OCI-LY7 (cell line): ENCODE data around the gene ACSL3. TPM values are rescaled to one million over a fixed set of nuclear protein-coding genes. Genes with fewer than 3 reads are reported as not detected.
A peak's percentile ranks its signal among the peaks of the same experiment; 100 is the strongest.

Source experiments
- BruUV-seq: library from RNA; stranded (reverse); fragments of 400-500 nt; replicated peaks from 2 replicates; lab custom pipeline; 2021; lab: Mats Ljungman, UMichigan
- CTCF ChIA-PET: fragments of 300-600 bp; sonication (Branson Sonifier 250); formaldehyde crosslinking; loops from one replicate; lab custom pipeline; 2022; ENCODE audit warnings: antibody characterized with exemption; ENCODE audit not compliant: unreplicated experiment; lab: Charles Lee
- POLR2A ChIA-PET: fragments of 300-600 bp; sonication (Branson Sonifier 250); formaldehyde crosslinking; loops from one replicate; lab custom pipeline; 2022; ENCODE audit warnings: antibody characterized with exemption; lab: Charles Lee
- DNase-seq: peaks from one replicate; pipeline ENCODE4 v3.0.0-alpha.2; 2015; ENCODE audit warnings: low spot score
- H2AFZ ChIP-seq: fragments of 200-600 bp; sonication (generic), shearing (Covaris generic); 2 replicates; pipeline ENCODE4 v1.6.1; 2014; ENCODE audit warnings: mild to moderate bottlenecking, antibody characterized with exemption, low read length, moderate library complexity
- H3K27ac ChIP-seq: fragments of 200-600 bp; sonication (generic); 2 replicates; pipeline ENCODE4 v1.5.1; 2014; ENCODE audit warnings: mixed run types, low read depth, mild to moderate bottlenecking, moderate library complexity, low read length, inconsistent platforms; ENCODE audit not compliant: poor library complexity, severe bottlenecking
- H3K36me3 ChIP-seq: fragments of 200-600 bp; sonication (generic); 2 replicates; pipeline ENCODE4 v1.6.1; 2014; ENCODE audit warnings: mild to moderate bottlenecking, antibody characterized with exemption, low read length, moderate library complexity, mixed read lengths; ENCODE audit not compliant: insufficient read depth
- H3K4me1 ChIP-seq: fragments of 200-600 bp; sonication (generic); 2 replicates; pipeline ENCODE4 v1.5.1; 2014; ENCODE audit warnings: mild to moderate bottlenecking, low read length; ENCODE audit not compliant: insufficient read depth, poor library complexity, severe bottlenecking
- H3K4me2 ChIP-seq: fragments of 200-600 bp; sonication (generic); 2 replicates; pipeline ENCODE4 v1.6.1; 2014; ENCODE audit warnings: mild to moderate bottlenecking, low read length
- H3K4me3 ChIP-seq: fragments of 200-600 bp; sonication (generic); 2 replicates; pipeline ENCODE4 v1.5.1; 2014; ENCODE audit warnings: mild to moderate bottlenecking, low read depth, low read length; ENCODE audit not compliant: poor library complexity, severe bottlenecking
- H3K79me2 ChIP-seq: fragments of 200-600 bp; sonication (generic); 2 replicates; pipeline ENCODE4 v1.6.1; 2016; ENCODE audit warnings: low read depth, mild to moderate bottlenecking, low read length, moderate library complexity, mixed read lengths; ENCODE audit not compliant: insufficient read depth
- H3K9me2 ChIP-seq: fragments of 200-600 bp; sonication (generic); 2 replicates; pipeline ENCODE4 v1.6.1; 2016; ENCODE audit warnings: mild to moderate bottlenecking, low read length, mixed read lengths; ENCODE audit not compliant: insufficient read depth
- H3K9me3 ChIP-seq: fragments of 200-600 bp; sonication (generic); 2 replicates; pipeline ENCODE4 v1.6.1; 2014; ENCODE audit warnings: mild to moderate bottlenecking, mixed run types, low read length, mixed read lengths
- H4K20me1 ChIP-seq: fragments of 200-600 bp; sonication (generic); 2 replicates; pipeline ENCODE4 v1.6.1; 2014; ENCODE audit warnings: mild to moderate bottlenecking, antibody characterized with exemption, low read length, moderate library complexity, mixed read lengths; ENCODE audit not compliant: insufficient read depth
- EZH2phosphoT487 ChIP-seq: fragments of 200-600 bp; sonication (generic); IDR thresholded peaks from 2 replicates; pipeline ENCODE4 v1.6.1; 2018; ENCODE audit warnings: low read depth, borderline replicate concordance, mild to moderate bottlenecking, mixed run types, antibody characterized with exemption, low read length, moderate library complexity, mixed read lengths
- intact Hi-C: fragments of 100-400 bp; cut with micrococcal nuclease; formaldehyde crosslinking; loops from one replicate; pipeline ENCODE4 v1.10.0; 2022; ENCODE audit not compliant: unreplicated experiment
- total RNA-seq, 2 experiments: library from RNA; depleted of rRNA in 1 of 2; stranded (reverse); fragments of >200 nt in 1 of 2; shearing (Covaris generic) in 1 of 2; gene quantifications; 2 replicates each; pipeline ENCODE4 v1.2.3, GENCODE V29; 2014 to 2022
- TF ChIP-seq, protein P1 (sequence below): fragments of 200-600 bp; sonication (generic); conservative IDR thresholded peaks from 2 replicates; pipeline ENCODE4 v1.5.1; 2014; ENCODE audit warnings: mild to moderate bottlenecking, antibody characterized with exemption, low read length, moderate library complexity, mixed read lengths

Gene ACSL3
- total RNA-seq, 2 experiments from 2014 or later: 62.6 to 83.2 TPM

GRCh38 chr2:222893716-222894115, 32.9 kb downstream of the ACSL3 start:
- peaks cover 35% of the 10 kb centered on the region; the same call in 1 of the 2 replicates for H3K79me2 ChIP-seq
- no peak for DNase-seq
- TF ChIP-seq, protein P1, sequence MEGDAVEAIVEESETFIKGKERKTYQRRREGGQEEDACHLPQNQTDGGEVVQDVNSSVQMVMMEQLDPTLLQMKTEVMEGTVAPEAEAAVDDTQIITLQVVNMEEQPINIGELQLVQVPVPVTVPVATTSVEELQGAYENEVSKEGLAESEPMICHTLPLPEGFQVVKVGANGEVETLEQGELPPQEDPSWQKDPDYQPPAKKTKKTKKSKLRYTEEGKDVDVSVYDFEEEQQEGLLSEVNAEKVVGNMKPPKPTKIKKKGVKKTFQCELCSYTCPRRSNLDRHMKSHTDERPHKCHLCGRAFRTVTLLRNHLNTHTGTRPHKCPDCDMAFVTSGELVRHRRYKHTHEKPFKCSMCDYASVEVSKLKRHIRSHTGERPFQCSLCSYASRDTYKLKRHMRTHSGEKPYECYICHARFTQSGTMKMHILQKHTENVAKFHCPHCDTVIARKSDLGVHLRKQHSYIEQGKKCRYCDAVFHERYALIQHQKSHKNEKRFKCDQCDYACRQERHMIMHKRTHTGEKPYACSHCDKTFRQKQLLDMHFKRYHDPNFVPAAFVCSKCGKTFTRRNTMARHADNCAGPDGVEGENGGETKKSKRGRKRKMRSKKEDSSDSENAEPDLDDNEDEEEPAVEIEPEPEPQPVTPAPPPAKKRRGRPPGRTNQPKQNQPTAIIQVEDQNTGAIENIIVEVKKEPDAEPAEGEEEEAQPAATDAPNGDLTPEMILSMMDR: no peak
- TF ChIP-seq EZH2phosphoT487: no peak
- H3K4me1 ChIP-seq: peaks cover 11% of the 10 kb centered on the region
- no peak overlapping the region for H3K4me3 ChIP-seq
- peaks cover 18% of the 10 kb centered on the region; the same call in 1 of the 2 replicates for H4K20me1 ChIP-seq
- no peaks in the 10 kb centered on the region for H3K9me3 ChIP-seq
- H3K9me2 ChIP-seq: no peaks in the 10 kb centered on the region
- H3K4me2 ChIP-seq: no peak overlapping the region
- H2AFZ ChIP-seq: no peak overlapping the region
- ChIA-PET CTCF (no interaction called here), POLR2A (interaction anchor here (0.6 to 2.2 kb wide), 4 partner anchors 12 to 190 kb away, joined by 3 to 7 read pairs (median 4); no protein-coding TSS in a partner anchor)
- BruUV-seq: no TSS peak
- intact Hi-C loops: no loop called here
- no peak overlapping the region for H3K27ac ChIP-seq
- peaks cover 16% of the 10 kb centered on the region for H3K36me3 ChIP-seq

DNA sequence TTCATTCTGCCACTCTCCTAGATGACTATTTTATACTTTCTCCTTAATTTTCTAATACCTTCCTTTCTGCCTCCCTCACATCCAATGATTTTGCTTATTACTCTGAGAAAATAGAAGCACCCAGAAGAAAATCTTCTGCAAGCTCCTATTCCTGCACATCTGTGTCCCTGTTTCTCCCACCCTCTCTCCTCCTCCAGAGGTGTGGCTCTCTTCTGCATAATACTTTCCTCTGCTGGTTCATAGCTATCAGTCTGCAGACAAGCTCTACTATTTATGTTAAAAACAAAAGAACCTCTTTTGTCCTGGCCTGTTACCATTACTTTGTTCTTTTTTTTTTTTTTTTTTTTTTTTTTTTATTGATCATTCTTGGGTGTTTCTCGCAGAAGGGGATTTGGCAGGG, 34.3 kb downstream of the ACSL3 start:
- Histone ChIP-seq H3K36me3 (peaks cover 9% of the 10 kb centered on the region), H3K9me3 (no peaks in the 10 kb centered on the region), H3K27ac (no peak overlapping the region), H2AFZ (no peak overlapping the region), H3K4me3 (no peak overlapping the region), H3K4me2 (no peak overlapping the region), H3K4me1 (peaks cover 11% of the 10 kb centered on the region), H4K20me1 (peaks cover 18% of the 10 kb centered on the region; the same call in 1 of the 2 replicates), H3K79me2 (peaks cover 26% of the 10 kb centered on the region; the same call in 1 of the 2 replicates), H3K9me2 (no peaks in the 10 kb centered on the region)
- DNase-seq: no peak
- ChIA-PET POLR2A (interaction anchor here (1.2 to 2.2 kb wide), 4 partner anchors 8 to 35 kb away, joined by 3 to 7 read pairs (median 4); no protein-coding TSS in a partner anchor), CTCF (no interaction called here)
- no TSS peak for BruUV-seq
- TF ChIP-seq EZH2phosphoT487: no peak
- TF ChIP-seq, protein P1: no peak
- intact Hi-C loops: no loop called here

- Histone ChIP-seq H3K79me2 (peaks cover 16% of the 10 kb centered on the region; the same call in 1 of the 2 replicates), H4K20me1 (peaks cover 12% of the 10 kb centered on the region; the same call in 1 of the 2 replicates), H3K9me3 (no peaks in the 10 kb centered on the region), H3K36me3 (peaks cover 8% of the 10 kb centered on the region; the same call in 1 of the 2 replicates), H3K4me3 (no peak overlapping the region), H3K4me2 (0 out of 2 replicates have a peak overlapping the region, but pooled peaks have one; percentile 5), H3K27ac (no peak overlapping the region), H2AFZ (no peak overlapping the region), H3K4me1 (peaks cover 11% of the 10 kb centered on the region), H3K9me2 (no peaks in the 10 kb centered on the region)
- intact Hi-C loops: no loop called here
- POLR2A ChIA-PET: interaction anchor here (0.6 kb wide), 1 partner anchor 20 kb away, joined by 3 read pairs; no protein-coding TSS in a partner anchor
- CTCF ChIA-PET: no interaction called here
- no TSS peak for BruUV-seq
- no peak for DNase-seq
- TF ChIP-seq, protein P1: no peak
- no peak for TF ChIP-seq EZH2phosphoT487
These were observed 37.1 kb downstream of the ACSL3 start for GRCh38 chr2:222897898-222898297.
